GM12874 (cell line): ENCODE data around the gene CYSRT1.

Source experiments
- CTCF ChIP-seq: IDR thresholded peaks from 2 replicates; pipeline ENCODE4 v1.5.1; 2011; ENCODE audit warnings: low read depth, mild to moderate bottlenecking, control low read depth, low read length, moderate library complexity; ENCODE audit not compliant: insufficient read depth

Gene CYSRT1

GRCh38 chr9:137245450-137246421, 20.8 kb downstream of the CYSRT1 start:
- no peak for TF ChIP-seq CTCF

- no peak for TF ChIP-seq CTCF
Measured at GRCh38 chr9:137247135-137247915, 22.4 kb downstream of the CYSRT1 start.

GRCh38 chr9:137247916-137248175, 22.9 kb downstream of the CYSRT1 start:
- no peak for TF ChIP-seq CTCF

GRCh38 chr9:137250329-137251193, 25.6 kb downstream of the CYSRT1 start:
- TF ChIP-seq CTCF, result no peak

- TF ChIP-seq CTCF, result no peak
Measured at GRCh38 chr9:137251194-137251461, 26.2 kb downstream of the CYSRT1 start, which contains the start of gene STPG3. Gene STPG3 (plus strand): TSS chr9:137251286. CDS start chr9:137251287, 1 bp downstream.

- no peak for TF ChIP-seq CTCF
Measured at GRCh38 chr9:137251490-137252268, 26.7 kb downstream of the CYSRT1 start.
